ENCODE measurements around the gene FALEC.

GRCh38 chr1:150553392-150554085 lies 38.0 kb downstream of the FALEC start:
- TF ChIP-seq, protein P1, sequence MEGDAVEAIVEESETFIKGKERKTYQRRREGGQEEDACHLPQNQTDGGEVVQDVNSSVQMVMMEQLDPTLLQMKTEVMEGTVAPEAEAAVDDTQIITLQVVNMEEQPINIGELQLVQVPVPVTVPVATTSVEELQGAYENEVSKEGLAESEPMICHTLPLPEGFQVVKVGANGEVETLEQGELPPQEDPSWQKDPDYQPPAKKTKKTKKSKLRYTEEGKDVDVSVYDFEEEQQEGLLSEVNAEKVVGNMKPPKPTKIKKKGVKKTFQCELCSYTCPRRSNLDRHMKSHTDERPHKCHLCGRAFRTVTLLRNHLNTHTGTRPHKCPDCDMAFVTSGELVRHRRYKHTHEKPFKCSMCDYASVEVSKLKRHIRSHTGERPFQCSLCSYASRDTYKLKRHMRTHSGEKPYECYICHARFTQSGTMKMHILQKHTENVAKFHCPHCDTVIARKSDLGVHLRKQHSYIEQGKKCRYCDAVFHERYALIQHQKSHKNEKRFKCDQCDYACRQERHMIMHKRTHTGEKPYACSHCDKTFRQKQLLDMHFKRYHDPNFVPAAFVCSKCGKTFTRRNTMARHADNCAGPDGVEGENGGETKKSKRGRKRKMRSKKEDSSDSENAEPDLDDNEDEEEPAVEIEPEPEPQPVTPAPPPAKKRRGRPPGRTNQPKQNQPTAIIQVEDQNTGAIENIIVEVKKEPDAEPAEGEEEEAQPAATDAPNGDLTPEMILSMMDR (IDR thresholded peaks at IDR 0.05): no peak
- TF ChIP-seq POLR2A (IDR thresholded peaks at IDR 0.05): no peak

All from uterus (tissue), 2 donors.